GM15510 (cell line): ENCODE results near the gene EPB41.

Experiments used
- POLR2A ChIP-seq: IDR thresholded peaks from 3 replicates; pipeline ENCODE4 v1.6.1; 2011; ENCODE audit warnings: borderline replicate concordance; ENCODE audit not compliant: insufficient read length; ENCODE audit errors: extremely low read depth

The EPB41 gene

GRCh38 chr1:28935293-28935692, 20.9 kb downstream of the EPB41 start:
- no peak for TF ChIP-seq POLR2A

- no peak for TF ChIP-seq POLR2A
Measured at GRCh38 chr1:28936094-28936493, 21.7 kb downstream of the EPB41 start.

- TF ChIP-seq POLR2A: no peak
Measured at GRCh38 chr1:28936528-28936927, 22.2 kb downstream of the EPB41 start.

- no peak for TF ChIP-seq POLR2A
Measured at GRCh38 chr1:28950006-28950405, 35.6 kb downstream of the EPB41 start.

GRCh38 chr1:28950449-28950848, 36.1 kb downstream of the EPB41 start:
- TF ChIP-seq POLR2A: no peak

- no peak for TF ChIP-seq POLR2A
Measured at GRCh38 chr1:28954126-28954726, 39.9 kb downstream of the EPB41 start.

- TF ChIP-seq POLR2A: no peak
Measured at GRCh38 chr1:28956038-28956464, 41.7 kb downstream of the EPB41 start.

GRCh38 chr1:28965271-28965870, 51.0 kb downstream of the EPB41 start:
- no peak for TF ChIP-seq POLR2A

- no peak for TF ChIP-seq POLR2A
Measured at GRCh38 chr1:28966617-28967016, 52.2 kb downstream of the EPB41 start.

GRCh38 chr1:28971980-28972771, 57.8 kb downstream of the EPB41 start:
- TF ChIP-seq POLR2A: no peak

- TF ChIP-seq POLR2A: no peak
Measured at GRCh38 chr1:28973596-28974421, 59.4 kb downstream of the EPB41 start.

GRCh38 chr1:28974432-28974831, 60.1 kb downstream of the EPB41 start:
- TF ChIP-seq POLR2A: no peak

GRCh38 chr1:28976248-28976647, 61.9 kb downstream of the EPB41 start:
- no peak for TF ChIP-seq POLR2A

GRCh38 chr1:28981210-28981609, 66.8 kb downstream of the EPB41 start:
- no peak for TF ChIP-seq POLR2A

- TF ChIP-seq POLR2A: no peak
Measured at GRCh38 chr1:28982198-28982597, 67.8 kb downstream of the EPB41 start.
